GM23338 (cell line): Measurements from ENCODE around the gene MYD88. TPM values are rescaled to one million over a fixed set of nuclear protein-coding genes. Genes with fewer than 3 reads are reported as not detected.

Experiments used
- ATAC-seq: fragments of 200-7000 bp; cut with Tn5 transposase; 3 replicates; pipeline ENCODE4 v1.9.1; 2020
- DNase-seq: peaks from one replicate; pipeline ENCODE4 v3.0.0-alpha.2; 2015; ENCODE audit warnings: low spot score
- H2AFZ ChIP-seq: fragments of 200-600 bp; sonication (generic); 2 replicates; pipeline ENCODE4 v1.8.0; 2016; ENCODE audit warnings: antibody characterized with exemption, mild to moderate bottlenecking, moderate library complexity
- H3F3A ChIP-seq: fragments of 200-600 bp; sonication (generic); replicated peaks from 2 replicates; pipeline ENCODE4 v1.8.0; 2017; ENCODE audit warnings: antibody characterized with exemption, mixed run types, low read depth
- H3K27ac ChIP-seq: fragments of 200-600 bp; sonication (generic); 2 replicates; pipeline ENCODE4 v1.6.1; 2016; ENCODE audit warnings: low read depth
- H3K27me3 ChIP-seq: fragments of 200-600 bp; sonication (generic); 2 replicates; pipeline ENCODE4 v1.8.0; 2016; ENCODE audit warnings: mild to moderate bottlenecking, mixed run types, moderate library complexity; ENCODE audit not compliant: insufficient read depth
- H3K36me3 ChIP-seq: fragments of 200-600 bp; sonication (generic); 2 replicates; pipeline ENCODE4 v1.8.0; 2016; ENCODE audit warnings: mild to moderate bottlenecking; ENCODE audit not compliant: insufficient read depth
- H3K4me1 ChIP-seq: fragments of 200-600 bp; sonication (generic); 2 replicates; pipeline ENCODE4 v1.8.0; 2016; ENCODE audit warnings: mild to moderate bottlenecking, moderate library complexity; ENCODE audit not compliant: insufficient read depth
- H3K4me2 ChIP-seq: fragments of 200-600 bp; sonication (generic); 2 replicates; pipeline ENCODE4 v1.7.1; 2017; ENCODE audit warnings: mixed run types
- H3K4me3 ChIP-seq: fragments of 200-600 bp; sonication (generic); 2 replicates; pipeline ENCODE4 v1.6.1; 2016; ENCODE audit warnings: mixed run types
- H3K79me2 ChIP-seq: fragments of 200-600 bp; sonication (generic); replicated peaks from 2 replicates; pipeline ENCODE4 v1.8.0; 2017; ENCODE audit warnings: mild to moderate bottlenecking; ENCODE audit not compliant: insufficient read depth
- H3K9me2 ChIP-seq: fragments of 200-600 bp; sonication (generic); 2 replicates; pipeline ENCODE4 v1.8.0; 2017; ENCODE audit not compliant: insufficient read depth
- H4K20me1 ChIP-seq: fragments of 200-600 bp; sonication (generic); replicated peaks from 2 replicates; pipeline ENCODE4 v1.8.0; 2017; ENCODE audit warnings: mild to moderate bottlenecking; ENCODE audit not compliant: insufficient read depth
- H3K27ac Mint-ChIP-seq: 2 replicates; pipeline ENCODE4 v1.8.0; 2020; ENCODE audit warnings: inconsistent platforms, mild to moderate bottlenecking, moderate library complexity, mixed read lengths
- H3K27me3 Mint-ChIP-seq: 3 replicates; pipeline ENCODE4 v1.8.0; 2022; ENCODE audit warnings: low read depth, mild to moderate bottlenecking, moderate library complexity, mixed read lengths, inconsistent platforms; ENCODE audit not compliant: insufficient read depth, poor library complexity
- H3K36me3 Mint-ChIP-seq: 3 replicates; pipeline ENCODE4 v1.8.0; 2021; ENCODE audit warnings: low read depth, mild to moderate bottlenecking, inconsistent platforms, moderate library complexity, mixed read lengths
- H3K4me1 Mint-ChIP-seq: 3 replicates; pipeline ENCODE4 v1.8.0; 2020; ENCODE audit warnings: mild to moderate bottlenecking, inconsistent platforms, mixed read lengths
- H3K4me3 Mint-ChIP-seq: 3 replicates; pipeline ENCODE4 v1.8.0; 2021; ENCODE audit warnings: moderate library complexity, mild to moderate bottlenecking, inconsistent platforms, mixed read lengths
- H3K9me3 Mint-ChIP-seq: 3 replicates; pipeline ENCODE4 v1.8.0; 2020; ENCODE audit warnings: moderate library complexity, mild to moderate bottlenecking, inconsistent platforms, mixed read lengths
- CREB1 ChIP-seq: fragments of 250-450 bp; sonication (Bioruptor Pico); IDR thresholded peaks from 2 replicates; pipeline ENCODE4 v1.5.0; 2020; ENCODE audit warnings: low read depth, mild to moderate bottlenecking, moderate library complexity
- JUNB ChIP-seq: IDR thresholded peaks from one replicate; pipeline ENCODE4 v1.6.1; 2016; ENCODE audit warnings: antibody characterized with exemption; ENCODE audit not compliant: unreplicated experiment
- POLR2AphosphoS5 ChIP-seq: IDR thresholded peaks from 2 replicates; pipeline ENCODE4 v1.6.1; 2016; ENCODE audit warnings: antibody characterized with exemption, low read depth
- STAT1 ChIP-seq: IDR thresholded peaks from one replicate; pipeline ENCODE4 v1.6.1; 2016; ENCODE audit warnings: antibody characterized with exemption; ENCODE audit not compliant: unreplicated experiment
- ZNF331 ChIP-seq: fragments of 250-450 bp; sonication (Bioruptor Pico); IDR thresholded peaks from 2 replicates; pipeline ENCODE4 v1.5.0; 2020; ENCODE audit warnings: low read depth, mild to moderate bottlenecking, moderate library complexity
- polyA plus RNA-seq: library from polyadenylated mRNA; unstranded; fragments of >200 nt; fragmentation: Nextera tagmentation; extraction: Ambion mirVana; gene quantifications from 2 replicates; pipeline ENCODE4 v1.2.1, GENCODE V29; 2016
- total RNA-seq: library from RNA; depleted of rRNA; stranded (reverse); fragments of >200 nt; shearing (Covaris generic); gene quantifications from 2 replicates; pipeline ENCODE4 v1.2.3, GENCODE V29; 2014
- TF ChIP-seq, protein P1 (sequence below): IDR thresholded peaks from one replicate; pipeline ENCODE4 v1.6.1; 2018; ENCODE audit warnings: antibody characterized with exemption; ENCODE audit not compliant: unreplicated experiment

The MYD88 gene
- total and polyA plus RNA-seq, 2 experiments from 2014 or later, result 15.5 to 26.0 TPM

- ATAC-seq, result no peak
- Mint-ChIP-seq H3K9me3 (no peaks in the 10 kb centered on the region), H3K4me1 (no peaks in the 10 kb centered on the region), H3K27me3 (peaks cover 6% of the 10 kb centered on the region), H3K4me3 (no peak overlapping the region), H3K27ac (no peak overlapping the region), H3K36me3 (peaks cover 73% of the 10 kb centered on the region)
- Histone ChIP-seq H3K79me2 (no peaks in the 10 kb centered on the region), H3K36me3 (peaks cover 28% of the 10 kb centered on the region), H3K27me3 (no peaks in the 10 kb centered on the region), H3K4me1 (no peaks in the 10 kb centered on the region), H3K4me3 (no peak overlapping the region), H3F3A (no peaks in the 10 kb centered on the region), H3K27ac (no peak overlapping the region), H4K20me1 (peaks cover 13% of the 10 kb centered on the region; the same call in 1 of the 2 replicates), H2AFZ (no peak overlapping the region), H3K9me2 (no peaks in the 10 kb centered on the region), H3K4me2 (no peak overlapping the region)
- DNase-seq, result no peak
- no peak for TF ChIP-seq ZNF331 (CRISPR knock-in tag)
- TF ChIP-seq, protein P1, sequence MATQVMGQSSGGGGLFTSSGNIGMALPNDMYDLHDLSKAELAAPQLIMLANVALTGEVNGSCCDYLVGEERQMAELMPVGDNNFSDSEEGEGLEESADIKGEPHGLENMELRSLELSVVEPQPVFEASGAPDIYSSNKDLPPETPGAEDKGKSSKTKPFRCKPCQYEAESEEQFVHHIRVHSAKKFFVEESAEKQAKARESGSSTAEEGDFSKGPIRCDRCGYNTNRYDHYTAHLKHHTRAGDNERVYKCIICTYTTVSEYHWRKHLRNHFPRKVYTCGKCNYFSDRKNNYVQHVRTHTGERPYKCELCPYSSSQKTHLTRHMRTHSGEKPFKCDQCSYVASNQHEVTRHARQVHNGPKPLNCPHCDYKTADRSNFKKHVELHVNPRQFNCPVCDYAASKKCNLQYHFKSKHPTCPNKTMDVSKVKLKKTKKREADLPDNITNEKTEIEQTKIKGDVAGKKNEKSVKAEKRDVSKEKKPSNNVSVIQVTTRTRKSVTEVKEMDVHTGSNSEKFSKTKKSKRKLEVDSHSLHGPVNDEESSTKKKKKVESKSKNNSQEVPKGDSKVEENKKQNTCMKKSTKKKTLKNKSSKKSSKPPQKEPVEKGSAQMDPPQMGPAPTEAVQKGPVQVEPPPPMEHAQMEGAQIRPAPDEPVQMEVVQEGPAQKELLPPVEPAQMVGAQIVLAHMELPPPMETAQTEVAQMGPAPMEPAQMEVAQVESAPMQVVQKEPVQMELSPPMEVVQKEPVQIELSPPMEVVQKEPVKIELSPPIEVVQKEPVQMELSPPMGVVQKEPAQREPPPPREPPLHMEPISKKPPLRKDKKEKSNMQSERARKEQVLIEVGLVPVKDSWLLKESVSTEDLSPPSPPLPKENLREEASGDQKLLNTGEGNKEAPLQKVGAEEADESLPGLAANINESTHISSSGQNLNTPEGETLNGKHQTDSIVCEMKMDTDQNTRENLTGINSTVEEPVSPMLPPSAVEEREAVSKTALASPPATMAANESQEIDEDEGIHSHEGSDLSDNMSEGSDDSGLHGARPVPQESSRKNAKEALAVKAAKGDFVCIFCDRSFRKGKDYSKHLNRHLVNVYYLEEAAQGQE, result peak; percentile 46
These were observed 12.2 kb upstream of the MYD88 start for GRCh38 chr3:38126121-38126892.

GRCh38 chr3:38127611-38128302 lies 10.7 kb upstream of the MYD88 start:
- Histone ChIP-seq H3K9me2 (no peaks in the 10 kb centered on the region), H3F3A (0 out of 2 replicates have a peak, but pooled peaks cover 3% of the 10 kb centered on the region), H3K4me3 (no peak overlapping the region), H3K36me3 (peaks cover 28% of the 10 kb centered on the region), H3K27ac (no peak overlapping the region), H3K27me3 (no peaks in the 10 kb centered on the region), H2AFZ (no peak overlapping the region), H4K20me1 (peaks cover 13% of the 10 kb centered on the region; the same call in 1 of the 2 replicates), H3K79me2 (no peaks in the 10 kb centered on the region), H3K4me1 (no peaks in the 10 kb centered on the region), H3K4me2 (no peak overlapping the region)
- H3K9me3 Mint-ChIP-seq, result no peaks in the 10 kb centered on the region
- peaks cover 4% of the 10 kb centered on the region for H3K27me3 Mint-ChIP-seq
- no peak overlapping the region for H3K4me3 Mint-ChIP-seq
- DNase-seq (no peak), ATAC-seq (no peak)
- H3K36me3 Mint-ChIP-seq, result peaks cover 68% of the 10 kb centered on the region
- no peaks in the 10 kb centered on the region; the same call in 2 of the 3 replicates for H3K4me1 Mint-ChIP-seq
- H3K27ac Mint-ChIP-seq, result no peak overlapping the region
- no peak for TF ChIP-seq JUNB

GRCh38 chr3:38128303-38128655 lies 10.2 kb upstream of the MYD88 start:
- TF ChIP-seq POLR2AphosphoS5, result no peak
- TF ChIP-seq CREB1 (CRISPR knock-in tag), result no peak
- no peak for TF ChIP-seq STAT1
- Histone ChIP-seq H3K27me3 (no peaks in the 10 kb centered on the region), H3K79me2 (no peaks in the 10 kb centered on the region), H2AFZ (no peak overlapping the region), H3K4me3 (no peak overlapping the region), H3K4me1 (no peaks in the 10 kb centered on the region), H3K9me2 (no peaks in the 10 kb centered on the region), H3F3A (0 out of 2 replicates have a peak, but pooled peaks cover 3% of the 10 kb centered on the region), H3K27ac (no peak overlapping the region), H3K4me2 (no peak overlapping the region), H4K20me1 (peaks cover 13% of the 10 kb centered on the region; the same call in 1 of the 2 replicates), H3K36me3 (peaks cover 28% of the 10 kb centered on the region)
- no peak overlapping the region for H3K27ac Mint-ChIP-seq
- ATAC-seq (no peak), DNase-seq (no peak)
- H3K9me3 Mint-ChIP-seq, result no peaks in the 10 kb centered on the region
- no peaks in the 10 kb centered on the region; the same call in 2 of the 3 replicates for H3K4me1 Mint-ChIP-seq
- no peak overlapping the region for H3K4me3 Mint-ChIP-seq
- H3K27me3 Mint-ChIP-seq, result peaks cover 4% of the 10 kb centered on the region
- H3K36me3 Mint-ChIP-seq, result peaks cover 67% of the 10 kb centered on the region
